NCI-H748 treated with DMSO at 0.1 percent for 48 hours (cell line): ENCODE results near the gene CORIN.

Experiments used
- DNase-seq: peaks from one replicate; lab custom pipeline; 2025; lab: John Stamatoyannopoulos, UW

The CORIN gene

GRCh38 chr4:47835494-47835893, 2.4 kb downstream of the CORIN start:
- no peak for DNase-seq

GRCh38 chr4:47831026-47831679, 6.7 kb downstream of the CORIN start:
- DNase-seq: no peak

GRCh38 chr4:47830265-47831025, 7.4 kb downstream of the CORIN start:
- no peak for DNase-seq

- no peak for DNase-seq
Observed at GRCh38 chr4:47829438-47829837, 8.4 kb downstream of the CORIN start.

- no peak for DNase-seq
Observed at GRCh38 chr4:47827343-47828047, 10.4 kb downstream of the CORIN start.

GRCh38 chr4:47824840-47825239, 13.0 kb downstream of the CORIN start:
- no peak for DNase-seq

GRCh38 chr4:47819178-47819577, 18.7 kb downstream of the CORIN start:
- DNase-seq: no peak

- DNase-seq: no peak
Observed at GRCh38 chr4:47817275-47817674, 20.6 kb downstream of the CORIN start.

GRCh38 chr4:47816748-47817147, 21.1 kb downstream of the CORIN start:
- no peak for DNase-seq

- DNase-seq: no peak
Observed at GRCh38 chr4:47814618-47815295, 23.1 kb downstream of the CORIN start.

GRCh38 chr4:47809654-47810203, 28.1 kb downstream of the CORIN start:
- no peak for DNase-seq

GRCh38 chr4:47804598-47804997, 33.3 kb downstream of the CORIN start:
- no peak for DNase-seq

GRCh38 chr4:47801481-47802002, 36.3 kb downstream of the CORIN start:
- DNase-seq: no peak

GRCh38 chr4:47798165-47798564, 39.7 kb downstream of the CORIN start:
- DNase-seq: no peak

GRCh38 chr4:47791965-47792364, 45.9 kb downstream of the CORIN start:
- no peak for DNase-seq

- DNase-seq: no peak
Observed at GRCh38 chr4:47790105-47790504, 47.8 kb downstream of the CORIN start.

- no peak for DNase-seq
Observed at GRCh38 chr4:47788126-47788525, 49.7 kb downstream of the CORIN start.

- DNase-seq: no peak
Observed at GRCh38 chr4:47786958-47787370, 50.9 kb downstream of the CORIN start.

- DNase-seq: no peak
Observed at GRCh38 chr4:47785153-47785552, 52.7 kb downstream of the CORIN start.

- no peak for DNase-seq
Observed at GRCh38 chr4:47784222-47784621, 53.6 kb downstream of the CORIN start.

GRCh38 chr4:47776353-47776752, 61.5 kb downstream of the CORIN start:
- no peak for DNase-seq

- no peak for DNase-seq
Observed at GRCh38 chr4:47774079-47774478, 63.8 kb downstream of the CORIN start.
